GM21515 (cell line): ENCODE results near the gene ECD.
A peak's percentile ranks its signal among the peaks of the same experiment; 100 is the strongest.
"Not testable (repeated sequence)": the region's sequence is repeated elsewhere in the genome, so short reads cannot be mapped to it uniquely, and the experiment has no call there.

ENCODE experiments used
- ATAC-seq: cut with Tn5 transposase; IDR thresholded peaks from one replicate; pipeline ENCODE4 v1.9.1; 2021; ENCODE audit not compliant: unreplicated experiment

Gene ECD

GRCh38 chr10:73161079-73161478, 6.7 kb downstream of the ECD start:
- no peak for ATAC-seq

- no peak for ATAC-seq
Observed at GRCh38 chr10:73159038-73159648, 8.7 kb downstream of the ECD start.

GRCh38 chr10:73156054-73156453, 11.8 kb downstream of the ECD start:
- ATAC-seq, result no peak

GRCh38 chr10:73152009-73152408, 15.8 kb downstream of the ECD start:
- ATAC-seq, result no peak

GRCh38 chr10:73150633-73151413, 17.0 kb downstream of the ECD start:
- ATAC-seq, result not testable (repeated sequence)

- no peak for ATAC-seq
Observed at GRCh38 chr10:73141603-73142002, 26.2 kb downstream of the ECD start.

- ATAC-seq, result no peak
Observed at GRCh38 chr10:73139251-73139650, 28.6 kb downstream of the ECD start.

- ATAC-seq, result no peak
Observed at GRCh38 chr10:73136627-73137026, 31.2 kb downstream of the ECD start.

- no peak for ATAC-seq
Observed at GRCh38 chr10:73134727-73135126, 33.1 kb downstream of the ECD start.

GRCh38 chr10:73131913-73132686, 35.7 kb downstream of the ECD start:
- ATAC-seq, result no peak

GRCh38 chr10:73131301-73131700, 36.5 kb downstream of the ECD start:
- ATAC-seq, result no peak

- no peak for ATAC-seq
Observed at GRCh38 chr10:73126343-73126742, 41.5 kb downstream of the ECD start.

- no peak for ATAC-seq
Observed at GRCh38 chr10:73119952-73120351, 47.9 kb downstream of the ECD start.

GRCh38 chr10:73119457-73119856, 48.4 kb downstream of the ECD start:
- ATAC-seq, result no peak

GRCh38 chr10:73117976-73118743, 49.6 kb downstream of the ECD start:
- peak; percentile 76 for ATAC-seq

- no peak for ATAC-seq
Observed at GRCh38 chr10:73116017-73116416, 51.8 kb downstream of the ECD start.

GRCh38 chr10:73113551-73113950, 54.3 kb downstream of the ECD start:
- no peak for ATAC-seq

- not testable (repeated sequence) for ATAC-seq
Observed at GRCh38 chr10:73112032-73112431, 55.8 kb downstream of the ECD start.

GRCh38 chr10:73110345-73110849, 57.4 kb downstream of the ECD start, which contains the start of gene NUDT13:
Gene NUDT13 (plus strand): TSS chr10:73110455. CDS start chr10:73114366, 3,911 bp downstream.
- peak; percentile 64 for ATAC-seq

GRCh38 chr10:73109248-73109652, 58.6 kb downstream of the ECD start:
- ATAC-seq, result not testable (repeated sequence)

GRCh38 chr10:73106301-73106700, 61.5 kb downstream of the ECD start:
- ATAC-seq, result no peak
